ENCODE measurements around the gene TOP1.

Gene TOP1

GRCh38 chr20:41133709-41134361, 105.2 kb downstream of the TOP1 start:
- DNase-seq: no peak

- DNase-seq: no peak
Observed at GRCh38 chr20:41134362-41135186, 106.0 kb downstream of the TOP1 start.

GRCh38 chr20:41135187-41135887, 106.7 kb downstream of the TOP1 start:
- peak; percentile 10 for DNase-seq

- DNase-seq: no peak
Observed at GRCh38 chr20:41135888-41136679, 107.5 kb downstream of the TOP1 start.

GRCh38 chr20:41136680-41137613, 108.3 kb downstream of the TOP1 start, which contains the start of gene PLCG1:
PLCG1 (plus strand) TSS chr20:41137543; CDS start chr20:41137642, 99 bp downstream.
- peak; percentile 80 for DNase-seq

GRCh38 chr20:41137614-41138474, 109.2 kb downstream of the TOP1 start:
- DNase-seq: peak; percentile 46

GRCh38 chr20:41138475-41139226, 110.0 kb downstream of the TOP1 start:
- no peak for DNase-seq

- no peak for DNase-seq
Observed at GRCh38 chr20:41139227-41140093, 110.8 kb downstream of the TOP1 start.

GRCh38 chr20:41140226-41141133, 111.9 kb downstream of the TOP1 start:
- DNase-seq: no peak

- no peak for DNase-seq
Observed at GRCh38 chr20:41141153-41141815, 112.7 kb downstream of the TOP1 start.

- no peak for DNase-seq
Observed at GRCh38 chr20:41142245-41142644, 113.6 kb downstream of the TOP1 start.

- no peak for DNase-seq
Observed at GRCh38 chr20:41142919-41143318, 114.3 kb downstream of the TOP1 start.

GRCh38 chr20:41143354-41143753, 114.7 kb downstream of the TOP1 start:
- no peak for DNase-seq

- DNase-seq: no peak
Observed at GRCh38 chr20:41145317-41145716, 116.7 kb downstream of the TOP1 start.

- DNase-seq: no peak
Observed at GRCh38 chr20:41145821-41146620, 117.4 kb downstream of the TOP1 start.

- no peak for DNase-seq
Observed at GRCh38 chr20:41147767-41148191, 119.2 kb downstream of the TOP1 start.

Data from NCI-H1092 treated with DMSO at 0.1 percent for 48 hours (cell line).